SU-DHL-6 (cell line): Measurements from ENCODE around the gene ANKRD13A.

Source experiments
- H2AFZ ChIP-seq: fragments of 200-600 bp; sonication (generic); 2 replicates; pipeline ENCODE4 v1.6.1; 2014; ENCODE audit warnings: low read depth, mild to moderate bottlenecking, moderate library complexity, mixed read lengths, antibody characterized with exemption, low read length; ENCODE audit not compliant: severe bottlenecking
- H3F3A ChIP-seq: fragments of 200-600 bp; shearing (Covaris generic); 2 replicates; pipeline ENCODE4 v1.6.0; 2016; ENCODE audit warnings: antibody characterized with exemption, mild to moderate bottlenecking; ENCODE audit not compliant: insufficient read depth
- H3K27ac ChIP-seq: fragments of 200-600 bp; sonication (generic); 2 replicates; pipeline ENCODE4 v1.5.1; 2016; ENCODE audit warnings: low read depth, mild to moderate bottlenecking, low read length, moderate library complexity, mixed read lengths
- H3K27me3 ChIP-seq: fragments of 200-600 bp; sonication (generic), shearing (Covaris generic); 2 replicates; pipeline ENCODE4 v1.6.0; 2014; ENCODE audit warnings: mild to moderate bottlenecking, low read length
- H3K36me3 ChIP-seq: fragments of 200-600 bp; sonication (generic); 2 replicates; pipeline ENCODE4 v1.6.1; 2014; ENCODE audit warnings: mild to moderate bottlenecking, low read length, mixed read lengths
- H3K4me2 ChIP-seq: fragments of 300-600, 200-600 bp; shearing (Covaris generic), sonication (generic); 2 replicates; pipeline ENCODE4 v1.6.0; 2014; ENCODE audit warnings: low read length, low read depth, mild to moderate bottlenecking; ENCODE audit not compliant: poor library complexity, severe bottlenecking
- H3K4me3 ChIP-seq: fragments of 200-600 bp; sonication (generic); 2 replicates; pipeline ENCODE4 v1.5.1; 2014; ENCODE audit warnings: antibody characterized with exemption, low read length, mild to moderate bottlenecking, mixed read lengths; ENCODE audit not compliant: insufficient read depth, poor library complexity, severe bottlenecking
- H3K79me2 ChIP-seq: fragments of 200-600 bp; sonication (generic); 2 replicates; pipeline ENCODE4 v1.6.1; 2014; ENCODE audit warnings: mild to moderate bottlenecking, low read length, moderate library complexity; ENCODE audit not compliant: insufficient read depth
- H3K9ac ChIP-seq: fragments of 200-600 bp; sonication (generic); 2 replicates; pipeline ENCODE4 v1.7.0; 2014; ENCODE audit warnings: mild to moderate bottlenecking, low read length
- H3K9me2 ChIP-seq: fragments of 200-600 bp; sonication (generic); replicated peaks from 2 replicates; pipeline ENCODE4 v1.6.1; 2014; ENCODE audit warnings: low read length; ENCODE audit not compliant: insufficient read depth
- H3K9me3 ChIP-seq: fragments of 200-600 bp; sonication (generic); 2 replicates; pipeline ENCODE4 v1.6.1; 2014; ENCODE audit warnings: low read length, mixed read lengths; ENCODE audit not compliant: insufficient read depth
- H4K20me1 ChIP-seq: fragments of 200-600 bp; sonication (generic); 2 replicates; pipeline ENCODE4 v1.6.1; 2014; ENCODE audit warnings: low read depth, mild to moderate bottlenecking, antibody characterized with exemption, low read length, moderate library complexity, mixed read lengths
- EZH2phosphoT487 ChIP-seq: fragments of 200-600 bp; sonication (generic), shearing (Covaris generic); conservative IDR thresholded peaks from 2 replicates; pipeline ENCODE4 v1.6.1; 2018; ENCODE audit warnings: mild to moderate bottlenecking, antibody characterized with exemption, low read length, moderate library complexity, mixed read lengths
- TF ChIP-seq, protein P1 (sequence below): fragments of 200-600 bp; sonication (generic); IDR thresholded peaks from one replicate; pipeline ENCODE4 v1.5.1; 2017; ENCODE audit warnings: antibody characterized with exemption, mild to moderate bottlenecking, low read length, moderate library complexity; ENCODE audit not compliant: insufficient read depth, poor library complexity, severe bottlenecking

Gene ANKRD13A

DNA sequence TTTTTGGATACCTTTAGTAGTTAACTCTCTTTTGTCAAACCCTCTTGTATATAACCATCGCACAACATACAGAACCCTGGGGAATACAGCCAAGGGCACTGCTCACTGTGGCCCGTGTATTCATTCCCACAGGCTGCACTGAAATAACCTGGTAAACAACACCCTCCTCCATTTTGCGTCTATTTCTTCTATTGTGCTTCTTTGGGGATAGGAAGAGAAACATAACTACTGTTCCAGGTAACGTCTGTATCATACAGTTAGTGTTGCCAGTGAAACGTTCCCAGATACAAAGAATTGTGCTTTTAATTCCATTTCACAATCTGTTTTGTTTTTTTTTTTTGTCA, 39.5 kb downstream of the ANKRD13A start:
- no peak overlapping the region for H3K4me2 ChIP-seq

DNA sequence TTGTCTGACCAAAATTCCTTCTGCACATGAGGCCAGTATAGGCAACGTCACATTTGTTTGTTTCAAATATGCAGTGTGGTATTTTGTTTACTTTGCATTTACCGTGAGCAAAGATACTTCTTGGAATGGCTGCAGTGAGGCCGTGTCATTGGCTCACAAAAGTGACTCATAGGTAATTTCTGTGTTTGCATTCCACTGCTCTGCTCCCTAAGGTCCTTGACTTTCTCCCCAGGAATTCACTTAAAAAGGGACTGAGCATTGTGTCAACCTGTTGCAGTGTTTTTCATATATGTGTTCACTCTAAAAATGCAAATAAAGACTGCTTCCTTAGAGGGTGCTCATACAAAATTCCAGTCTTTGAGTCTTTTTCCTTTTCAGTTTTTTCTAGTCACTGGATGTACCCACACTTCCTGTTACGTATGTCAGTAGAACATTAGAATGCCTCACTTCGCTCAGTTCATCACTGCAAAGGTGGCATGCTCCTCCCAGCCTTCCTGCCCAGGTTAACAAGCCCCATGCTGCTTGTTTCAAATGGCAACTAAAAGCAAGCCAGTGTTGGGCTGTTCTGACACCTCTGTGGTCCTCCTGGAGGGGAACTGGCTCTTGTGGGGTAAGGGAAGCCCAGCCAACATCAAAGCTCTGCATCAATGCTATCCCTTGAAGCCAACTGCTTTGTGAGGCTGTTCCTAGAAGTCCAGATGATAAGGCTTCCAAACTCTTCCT, 40.0 kb downstream of the ANKRD13A start:
- Histone ChIP-seq H3K27ac (peak overlapping the region; percentile 29; the same call in 1 of the 2 replicates), H3F3A (peaks cover 36% of the 10 kb centered on the region), H3K9me3 (no peaks in the 10 kb centered on the region), H3K9ac (no peak overlapping the region), H4K20me1 (no peaks in the 10 kb centered on the region), H3K4me3 (no peak overlapping the region), H2AFZ (no peak overlapping the region), H3K4me2 (no peak overlapping the region), H3K36me3 (peaks cover 20% of the 10 kb centered on the region; the same call in 1 of the 2 replicates), H3K79me2 (no peaks in the 10 kb centered on the region), H3K27me3 (no peaks in the 10 kb centered on the region), H3K9me2 (no peaks in the 10 kb centered on the region)
- TF ChIP-seq EZH2phosphoT487 = no peak
- TF ChIP-seq, protein P1, sequence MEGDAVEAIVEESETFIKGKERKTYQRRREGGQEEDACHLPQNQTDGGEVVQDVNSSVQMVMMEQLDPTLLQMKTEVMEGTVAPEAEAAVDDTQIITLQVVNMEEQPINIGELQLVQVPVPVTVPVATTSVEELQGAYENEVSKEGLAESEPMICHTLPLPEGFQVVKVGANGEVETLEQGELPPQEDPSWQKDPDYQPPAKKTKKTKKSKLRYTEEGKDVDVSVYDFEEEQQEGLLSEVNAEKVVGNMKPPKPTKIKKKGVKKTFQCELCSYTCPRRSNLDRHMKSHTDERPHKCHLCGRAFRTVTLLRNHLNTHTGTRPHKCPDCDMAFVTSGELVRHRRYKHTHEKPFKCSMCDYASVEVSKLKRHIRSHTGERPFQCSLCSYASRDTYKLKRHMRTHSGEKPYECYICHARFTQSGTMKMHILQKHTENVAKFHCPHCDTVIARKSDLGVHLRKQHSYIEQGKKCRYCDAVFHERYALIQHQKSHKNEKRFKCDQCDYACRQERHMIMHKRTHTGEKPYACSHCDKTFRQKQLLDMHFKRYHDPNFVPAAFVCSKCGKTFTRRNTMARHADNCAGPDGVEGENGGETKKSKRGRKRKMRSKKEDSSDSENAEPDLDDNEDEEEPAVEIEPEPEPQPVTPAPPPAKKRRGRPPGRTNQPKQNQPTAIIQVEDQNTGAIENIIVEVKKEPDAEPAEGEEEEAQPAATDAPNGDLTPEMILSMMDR = no peak

More for the DNA sequence above, 39.5 kb downstream of the ANKRD13A start:
- Histone ChIP-seq H2AFZ (no peak overlapping the region), H3K79me2 (no peaks in the 10 kb centered on the region), H3K9me3 (no peaks in the 10 kb centered on the region), H3K36me3 (peaks cover 25% of the 10 kb centered on the region), H3K27me3 (no peaks in the 10 kb centered on the region), H4K20me1 (no peaks in the 10 kb centered on the region), H3K4me3 (no peak overlapping the region), H3K9ac (no peak overlapping the region), H3K9me2 (no peaks in the 10 kb centered on the region), H3F3A (peaks cover 38% of the 10 kb centered on the region), H3K27ac (no peak overlapping the region)
- TF ChIP-seq EZH2phosphoT487 = no peak
- TF ChIP-seq, protein P1 = no peak

DNA sequence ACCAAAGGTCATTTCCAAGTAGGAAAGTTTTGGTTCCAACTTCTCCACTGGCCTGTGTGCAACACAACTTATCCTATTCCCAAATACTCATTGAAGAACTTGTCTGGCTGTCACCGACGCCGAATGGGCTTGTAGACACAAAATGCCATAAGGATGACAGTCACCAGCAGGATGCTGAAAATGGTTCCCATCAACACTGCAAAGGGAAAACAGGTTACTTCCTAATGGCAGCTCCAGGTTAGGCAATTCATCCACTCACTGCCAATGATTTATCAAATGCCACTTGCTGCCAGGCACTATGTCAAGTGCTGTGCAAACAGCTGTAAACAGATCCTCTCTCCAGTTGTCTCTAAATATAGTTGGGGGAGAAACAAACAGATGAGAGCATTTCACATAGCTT, 43.0 kb downstream of the ANKRD13A start:
- no peak overlapping the region for H3K4me3 ChIP-seq
- no peaks in the 10 kb centered on the region for H3K9me2 ChIP-seq
- H3K27me3 ChIP-seq = no peaks in the 10 kb centered on the region
- no peaks in the 10 kb centered on the region for H3K9me3 ChIP-seq
- no peak overlapping the region for H3K4me2 ChIP-seq
- H3K27ac ChIP-seq = no peak overlapping the region
- TF ChIP-seq, protein P1 = no peak
- no peak for TF ChIP-seq EZH2phosphoT487
- H4K20me1 ChIP-seq = no peaks in the 10 kb centered on the region
- H3K9ac ChIP-seq = no peak overlapping the region
- peaks cover 14% of the 10 kb centered on the region; the same call in 1 of the 2 replicates for H3K36me3 ChIP-seq
- H2AFZ ChIP-seq = no peak overlapping the region
- peaks cover 14% of the 10 kb centered on the region for H3K79me2 ChIP-seq
- H3F3A ChIP-seq = peaks cover 36% of the 10 kb centered on the region
